HCT116 (cell line): ENCODE measurements around the gene PDE4D. TPM values are rescaled to one million over a fixed set of nuclear protein-coding genes. Genes with fewer than 3 reads are reported as not detected.

Source experiments
- ATAC-seq: fragments of 200-7000 bp; cut with Tn5 transposase; 2 replicates; pipeline ENCODE4 v1.9.1; 2020; ENCODE audit warnings: mild to moderate bottlenecking, moderate library complexity
- BruUV-seq: library from RNA; stranded (reverse); fragments of 400-500 nt; replicated peaks from 2 replicates; lab custom pipeline; 2021; lab: Mats Ljungman, UMichigan
- CTCF ChIA-PET: fragments of 300-600 bp; sonication (Branson Sonifier 250); formaldehyde crosslinking; loops from one replicate; lab custom pipeline; 2021; ENCODE audit warnings: antibody characterized with exemption; lab: Charles Lee
- POLR2A ChIA-PET: fragments of 300-600, 350-600 bp; sonication (Branson Sonifier 250); formaldehyde crosslinking; loops from one replicate; lab custom pipeline; 2021; ENCODE audit warnings: antibody characterized with exemption; lab: Charles Lee
- RAD21 ChIA-PET, 2 experiments: fragments of 300-600 bp; sonication (Branson Sonifier 250); formaldehyde crosslinking; loops; one replicate each; lab custom pipeline; 2023; ENCODE audit warnings: low total read pairs in 2 of 2; ENCODE audit not compliant: uncharacterized antibody in 2 of 2, unreplicated experiment in 2 of 2, low non-redundant PET in 1 of 2; lab: Charles Lee
- DNase-seq: peaks from one replicate; pipeline ENCODE4 v3.0.0-alpha.2; 2010; ENCODE audit warnings: low read depth, low spot score
- H2AFZ ChIP-seq: fragments of 200-600 bp; shearing (Covaris generic), sonication (generic); 2 replicates; pipeline ENCODE4 v1.6.1; 2017; ENCODE audit warnings: low read depth, mixed run types, mixed read lengths, antibody characterized with exemption, low read length; ENCODE audit not compliant: poor library complexity, severe bottlenecking
- H3K27ac ChIP-seq: 2 replicates; pipeline ENCODE4 v1.5.1; 2012; ENCODE audit warnings: low read depth, low read length
- H3K27me3 ChIP-seq: fragments of 200-600 bp; sonication (generic); 2 replicates; pipeline ENCODE4 v1.6.1; 2016; ENCODE audit warnings: mixed run types, low read length, mixed read lengths; ENCODE audit not compliant: insufficient read depth
- H3K36me3 ChIP-seq, 2 experiments: fragments of 200-500 bp in 1 of 2; fragments of 200-600 bp in 1 of 2; sonication (Bioruptor generic) in 1 of 2; sonication (generic) in 1 of 2; 2 replicates each; pipeline versions ENCODE4 v1.5.1 to v1.6.1; 2014 to 2016; ENCODE audit warnings: low read length in 2 of 2, inconsistent platforms in 1 of 2, mixed read lengths in 1 of 2, mixed run types in 1 of 2; ENCODE audit not compliant: insufficient read depth in 2 of 2, control insufficient read depth in 1 of 2
- H3K4me1 ChIP-seq, 2 experiments: fragments of 200-600 bp in 1 of 2; sonication (generic) in 1 of 2; 2 replicates each; pipeline versions ENCODE4 v1.5.1 to v1.6.1; 2012 to 2017; ENCODE audit warnings: low read length in 2 of 2, inconsistent platforms in 1 of 2, mild to moderate bottlenecking in 1 of 2, mixed read lengths in 1 of 2, mixed run types in 1 of 2, moderate library complexity in 1 of 2; ENCODE audit not compliant: insufficient read depth in 2 of 2, control insufficient read depth in 1 of 2
- H3K4me2 ChIP-seq: fragments of 200-600 bp; sonication (generic); 2 replicates; pipeline ENCODE4 v1.6.1; 2017; ENCODE audit warnings: mixed run types, low read length, mixed read lengths
- H3K4me3 ChIP-seq, 2 experiments: fragments of 200-600 bp in 1 of 2; sonication (generic) in 1 of 2; replicated peaks in 1 of 2; 2 replicates each; pipeline ENCODE4 v1.5.1; 2011 to 2016; ENCODE audit warnings: low read length in 2 of 2, control low read depth in 1 of 2, low read depth in 1 of 2, mild to moderate bottlenecking in 1 of 2, mixed read lengths in 1 of 2, mixed run types in 1 of 2
- H3K79me2 ChIP-seq: fragments of 200-600 bp; sonication (generic); 2 replicates; pipeline ENCODE4 v1.6.1; 2017; ENCODE audit warnings: mild to moderate bottlenecking, mixed run types, low read length, moderate library complexity, mixed read lengths; ENCODE audit not compliant: insufficient read depth
- H3K9ac ChIP-seq: fragments of 200-600 bp; sonication (generic); 2 replicates; pipeline ENCODE4 v1.6.1; 2016; ENCODE audit warnings: low read length, mixed read lengths
- H3K9me2 ChIP-seq: fragments of 200-600 bp; sonication (generic), shearing (Covaris generic); 2 replicates; pipeline ENCODE4 v1.6.1; 2017; ENCODE audit warnings: mixed run types, mild to moderate bottlenecking, moderate library complexity; ENCODE audit not compliant: insufficient read depth
- H3K9me3 ChIP-seq, 2 experiments: fragments of 200-500 bp in 1 of 2; fragments of 200-600 bp in 1 of 2; sonication (Bioruptor generic) in 1 of 2; sonication (generic) in 1 of 2; 2 replicates each; pipeline ENCODE4 v1.6.1; 2014 to 2017; ENCODE audit warnings: low read length in 2 of 2, mixed read lengths in 2 of 2, inconsistent platforms in 1 of 2, low read depth in 1 of 2, mild to moderate bottlenecking in 1 of 2, mixed run types in 1 of 2, moderate library complexity in 1 of 2; ENCODE audit not compliant: control insufficient read depth in 1 of 2, insufficient read depth in 1 of 2
- H4K20me1 ChIP-seq: fragments of 200-600 bp; sonication (generic), shearing (Covaris generic); 2 replicates; pipeline ENCODE4 v1.6.1; 2017; ENCODE audit warnings: mixed run types, mild to moderate bottlenecking, moderate library complexity; ENCODE audit not compliant: insufficient read depth
- CBX3 ChIP-seq: IDR thresholded peaks from 2 replicates; pipeline ENCODE4 v1.6.1; 2012; ENCODE audit warnings: low read depth
- CEBPB ChIP-seq: IDR thresholded peaks from 2 replicates; pipeline ENCODE4 v1.6.1; 2012; ENCODE audit warnings: low read depth
- ELF1 ChIP-seq: IDR thresholded peaks from 2 replicates; pipeline ENCODE4 v1.6.1; 2012; ENCODE audit warnings: low read depth, borderline replicate concordance
- EZH2phosphoT487 ChIP-seq: fragments of 200-600 bp; IDR thresholded peaks from 2 replicates; pipeline ENCODE4 v1.6.1; 2018; ENCODE audit warnings: antibody characterized with exemption, borderline replicate concordance
- FOSL1 ChIP-seq: IDR thresholded peaks from 2 replicates; pipeline ENCODE4 v1.6.1; 2012; ENCODE audit warnings: low read depth
- POLR2A ChIP-seq: IDR thresholded peaks from 2 replicates; pipeline ENCODE4 v1.7.0; 2011; ENCODE audit warnings: borderline replicate concordance; ENCODE audit not compliant: insufficient read depth, insufficient read length; ENCODE audit errors: extremely low read depth
- RAD21 ChIP-seq: IDR thresholded peaks from 2 replicates; pipeline ENCODE4 v1.6.1; 2012; ENCODE audit warnings: low read depth, mild to moderate bottlenecking
- REST ChIP-seq: IDR thresholded peaks from 2 replicates; pipeline ENCODE4 v1.6.1; 2012; ENCODE audit warnings: low read depth
- SIN3A ChIP-seq: IDR thresholded peaks from 2 replicates; pipeline ENCODE4 v1.6.1; 2012; ENCODE audit warnings: low read depth
- SP1 ChIP-seq: IDR thresholded peaks from 2 replicates; pipeline ENCODE4 v1.6.1; 2012; ENCODE audit warnings: low read depth
- TCF7L2 ChIP-seq: IDR thresholded peaks from 2 replicates; pipeline ENCODE4 v1.7.0; 2011; ENCODE audit warnings: borderline replicate concordance, inconsistent platforms; ENCODE audit not compliant: insufficient read depth, insufficient read length; ENCODE audit errors: extremely low read depth
- YY1 ChIP-seq: IDR thresholded peaks from 2 replicates; pipeline ENCODE4 v1.6.1; 2011; ENCODE audit warnings: low read length, low read depth, moderate library complexity, mild to moderate bottlenecking; ENCODE audit not compliant: insufficient replicate concordance; ENCODE audit errors: extremely low read depth
- ZBTB33 ChIP-seq: IDR thresholded peaks from 2 replicates; pipeline ENCODE4 v1.6.1; 2011; ENCODE audit warnings: mild to moderate bottlenecking, low read length, moderate library complexity; ENCODE audit not compliant: insufficient replicate concordance; ENCODE audit errors: extremely low read depth
- ZFX ChIP-seq: fragments of 450-650 bp; IDR thresholded peaks from 2 replicates; pipeline ENCODE4 v1.6.1; 2017
- ZNF274 ChIP-seq: fragments of 200-500 bp; sonication (Bioruptor generic); IDR thresholded peaks from 2 replicates; pipeline ENCODE4 v1.6.1; 2014; ENCODE audit warnings: mild to moderate bottlenecking, low read depth, low read length, inconsistent platforms
- intact Hi-C: fragments of 100-400 bp; cut with micrococcal nuclease; formaldehyde crosslinking; loops from 2 replicates; pipeline ENCODE4 v1.10.0; 2022
- total RNA-seq: library from RNA; stranded (reverse); gene quantifications from one replicate; pipeline ENCODE4 v1.2.1, GENCODE V29; 2021; ENCODE audit not compliant: unreplicated experiment

The PDE4D gene
- total RNA-seq, 1 experiment from 2014 or later, result 1.1 TPM

GRCh38 chr5:59216841-59217240, 676.7 kb downstream of the PDE4D start:
- Histone ChIP-seq H4K20me1 (no peaks in the 10 kb centered on the region), H3K9me2 (no peaks in the 10 kb centered on the region), H3K4me2 (no peak overlapping the region), H3K4me3 (no peak overlapping the region), H3K4me1 (no peaks in the 10 kb centered on the region), H3K27ac (no peak overlapping the region), H3K27me3 (peaks cover 42% of the 10 kb centered on the region), H2AFZ (no peak overlapping the region), H3K79me2 (no peaks in the 10 kb centered on the region), H3K9me3 (no peaks in the 10 kb centered on the region), H3K36me3 (no peaks in the 10 kb centered on the region), H3K9ac (no peak overlapping the region)
- ATAC-seq (no peak), DNase-seq (no peak)
- POLR2A ChIA-PET, result no interaction called here
- TF ChIP-seq ZNF274, result no peak
- TF ChIP-seq ZBTB33, result no peak
- no peak for TF ChIP-seq FOSL1
- no peak for TF ChIP-seq EZH2phosphoT487
- TF ChIP-seq TCF7L2, result no peak
- no peak for TF ChIP-seq POLR2A
- no peak for TF ChIP-seq REST
- no peak for TF ChIP-seq RAD21
- TF ChIP-seq YY1, result no peak
- no peak for TF ChIP-seq CBX3
- no peak for TF ChIP-seq ZFX
- TF ChIP-seq SP1, result no peak
- no peak for TF ChIP-seq ELF1
- no peak for TF ChIP-seq SIN3A
- no peak for TF ChIP-seq CEBPB
- BruUV-seq, result no TSS peak
- intact Hi-C loops, result no loop called here
- CTCF ChIA-PET, result interaction anchor here (0.9 to 1.8 kb wide), 4 partner anchors 21 to 164 kb away, joined by 3 to 4 read pairs (median 4); no protein-coding TSS in a partner anchor
- RAD21 ChIA-PET, result no interaction called here
